WERI-Rb-1 (cell line): ENCODE results near the gene FAM20C.
"Not testable (repeated sequence)": the region's sequence is repeated elsewhere in the genome, so short reads cannot be mapped to it uniquely, and the experiment has no call there.

ENCODE experiments used
- DNase-seq: peaks from one replicate; pipeline ENCODE4 v3.0.0-alpha.2; 2020
- H3K27ac ChIP-seq: fragments of 250-450 bp; sonication (Bioruptor Pico); 2 replicates; pipeline ENCODE4 v1.5.1; 2020; ENCODE audit warnings: mild to moderate bottlenecking, moderate library complexity
- H3K27me3 ChIP-seq: fragments of 250-450 bp; sonication (Bioruptor Pico); 2 replicates; pipeline ENCODE4 v1.5.1; 2021; ENCODE audit warnings: mild to moderate bottlenecking, low read depth, moderate library complexity; ENCODE audit not compliant: insufficient read depth, severe bottlenecking
- H3K36me3 ChIP-seq: fragments of 250-450 bp; sonication (Bioruptor Pico); 2 replicates; pipeline ENCODE4 v1.5.1; 2020; ENCODE audit warnings: mild to moderate bottlenecking, moderate library complexity
- H3K4me3 ChIP-seq: 2 replicates; pipeline ENCODE4 v1.5.1; 2011; ENCODE audit warnings: low read depth, mild to moderate bottlenecking, control low read depth, low read length
- H3K9me3 ChIP-seq: fragments of 250-450 bp; sonication (Bioruptor Pico); 2 replicates; pipeline ENCODE4 v1.5.1; 2021; ENCODE audit warnings: mild to moderate bottlenecking, moderate library complexity; ENCODE audit not compliant: severe bottlenecking
- CTCF ChIP-seq: IDR thresholded peaks from 2 replicates; pipeline ENCODE4 v1.5.1; 2011; ENCODE audit warnings: low read depth, mild to moderate bottlenecking, control low read depth, inconsistent platforms, low read length

FAM20C gene

DNA sequence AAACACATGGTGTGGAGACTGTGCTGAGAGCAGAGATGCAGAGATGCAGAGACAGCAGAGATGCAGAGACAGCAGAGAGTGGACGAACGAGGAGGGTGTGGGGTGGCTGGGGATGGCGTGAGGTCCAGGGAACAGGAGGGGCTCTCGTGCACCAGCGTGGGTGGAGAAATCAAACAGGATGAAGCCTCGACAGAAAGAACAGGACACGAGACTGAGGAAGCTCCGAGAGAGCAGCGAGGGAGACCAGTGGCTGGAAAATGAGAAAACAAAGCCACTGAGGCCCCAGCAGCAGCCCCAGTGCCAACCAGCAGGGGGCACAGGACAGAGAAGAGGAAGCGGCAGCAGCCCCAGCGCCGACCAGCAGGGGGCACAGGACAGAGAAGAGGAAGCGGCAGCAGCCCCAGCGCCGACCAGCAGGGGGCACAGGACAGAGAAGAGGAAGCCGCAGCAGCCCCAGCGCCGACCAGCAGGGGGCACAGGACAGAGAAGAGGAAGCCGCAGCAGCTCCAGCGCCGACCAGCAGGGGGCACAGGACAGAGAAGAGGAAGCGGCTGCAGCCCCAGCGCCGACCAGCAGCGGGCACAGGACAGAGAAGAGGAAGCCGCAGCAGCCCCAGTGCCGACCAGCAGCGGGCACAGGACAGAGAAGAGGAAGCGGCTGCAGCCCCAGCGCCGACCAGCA, 70.4 kb downstream of the FAM20C start:
- peak; percentile 52 for DNase-seq
- 0 out of 2 replicates have a peak, but pooled peaks have one; percentile 11 for TF ChIP-seq CTCF
- H3K4me3 ChIP-seq, H3K27ac ChIP-seq, H3K27me3 ChIP-seq: not testable (repeated sequence)
- Histone ChIP-seq H3K36me3 (peaks cover 24% of the 10 kb centered on the region), H3K9me3 (peaks cover 25% of the 10 kb centered on the region)

DNA sequence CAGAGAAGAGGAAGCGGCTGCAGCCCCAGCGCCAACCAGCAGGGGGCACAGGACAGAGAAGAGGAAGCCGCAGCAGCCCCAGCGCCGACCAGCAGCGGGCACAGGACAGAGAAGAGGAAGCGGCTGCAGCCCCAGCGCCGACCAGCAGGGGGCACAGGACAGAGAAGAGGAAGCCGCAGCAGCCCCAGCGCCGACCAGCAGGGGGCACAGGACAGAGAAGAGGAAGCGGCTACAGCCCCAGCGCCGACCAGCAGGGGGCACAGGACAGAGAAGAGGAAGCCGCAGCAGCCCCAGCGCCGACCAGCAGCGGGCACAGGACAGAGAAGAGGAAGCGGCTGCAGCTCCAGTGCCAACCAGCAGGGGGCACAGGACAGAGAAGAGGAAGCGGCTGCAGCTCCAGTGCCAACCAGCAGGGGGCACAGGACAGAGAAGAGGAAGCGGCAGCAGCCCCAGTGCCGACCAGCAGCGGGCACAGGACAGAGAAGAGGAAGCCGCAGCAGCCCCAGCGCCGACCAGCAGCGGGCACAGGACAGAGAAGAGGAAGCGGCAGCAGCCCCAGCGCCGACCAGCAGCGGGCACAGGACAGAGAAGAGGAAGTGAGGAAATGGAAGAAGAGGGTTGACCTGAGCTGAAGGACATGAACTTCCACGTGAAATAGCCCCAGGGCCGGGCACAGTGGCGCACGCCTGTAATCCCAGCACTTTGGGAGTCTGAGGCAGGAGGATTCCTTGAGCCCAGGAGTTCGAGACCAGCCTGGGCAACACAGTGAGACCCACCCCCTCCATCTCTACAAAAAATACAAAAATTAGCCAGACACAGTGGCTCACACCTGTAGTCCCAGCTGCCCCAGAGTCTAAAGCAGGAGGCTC, 71.3 kb downstream of the FAM20C start:
- H3K9me3 ChIP-seq: peaks cover 25% of the 10 kb centered on the region
- peaks cover 12% of the 10 kb centered on the region for H3K27me3 ChIP-seq
- H3K36me3 ChIP-seq: peaks cover 22% of the 10 kb centered on the region
- H3K27ac ChIP-seq, H3K4me3 ChIP-seq: not testable (repeated sequence)
- peak; percentile 49 for TF ChIP-seq CTCF
- DNase-seq: peak; percentile 55

GRCh38 chr7:264541-265191, 72.3 kb downstream of the FAM20C start:
- H3K4me3 ChIP-seq: no peak overlapping the region
- no peak overlapping the region for H3K27ac ChIP-seq
- H3K36me3 ChIP-seq: peaks cover 15% of the 10 kb centered on the region
- DNase-seq: peak; percentile 5
- peaks cover 12% of the 10 kb centered on the region for H3K27me3 ChIP-seq
- TF ChIP-seq CTCF: no peak
- H3K9me3 ChIP-seq: peaks cover 25% of the 10 kb centered on the region

DNA sequence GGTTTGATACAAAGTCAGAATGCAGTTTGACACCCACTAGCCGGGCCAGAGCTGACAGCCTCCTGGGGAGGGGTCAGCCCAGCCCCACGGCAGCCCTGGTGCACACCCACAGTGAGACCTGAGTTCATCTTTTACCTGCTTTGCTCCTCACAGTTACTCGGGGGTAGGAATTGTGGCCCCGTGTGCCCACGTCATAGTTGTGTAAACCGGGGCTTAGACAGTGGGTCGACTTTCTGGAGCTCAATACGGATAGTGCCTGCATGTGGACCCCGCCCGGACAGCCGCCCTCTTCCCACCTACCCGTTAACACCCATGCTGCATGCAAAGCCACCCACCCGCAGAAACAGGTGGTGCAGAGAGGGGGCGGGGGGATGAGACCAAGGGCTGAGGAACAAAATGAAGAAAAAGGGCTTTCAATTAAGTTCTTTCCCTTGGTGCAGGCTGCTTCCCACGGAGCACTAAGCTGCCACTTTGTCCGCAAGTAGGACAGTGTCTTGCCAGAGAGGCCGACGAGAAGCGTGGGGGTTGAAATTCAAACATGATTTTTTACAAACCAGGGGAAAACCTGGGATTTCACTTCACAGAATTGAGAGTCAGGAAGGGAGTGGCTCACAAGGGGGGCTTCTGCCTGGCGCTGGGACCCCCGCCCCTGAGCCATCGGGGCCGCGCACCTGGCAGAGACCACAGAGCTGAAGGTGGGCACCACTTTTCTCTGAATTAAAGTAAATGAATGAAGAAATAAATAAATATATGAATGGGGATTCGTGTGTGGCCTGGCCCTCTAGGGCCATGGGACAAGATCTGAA, 73.0 kb downstream of the FAM20C start:
- Histone ChIP-seq H3K9me3 (peaks cover 25% of the 10 kb centered on the region), H3K27me3 (peaks cover 12% of the 10 kb centered on the region), H3K27ac (no peak overlapping the region), H3K36me3 (peaks cover 8% of the 10 kb centered on the region), H3K4me3 (no peak overlapping the region)
- DNase-seq: peak; percentile 25
- TF ChIP-seq CTCF: no peak

- H3K27ac ChIP-seq: no peak overlapping the region
- H3K36me3 ChIP-seq: peaks cover 5% of the 10 kb centered on the region; the same call in 1 of the 2 replicates
- TF ChIP-seq CTCF: no peak
- H3K9me3 ChIP-seq: peaks cover 21% of the 10 kb centered on the region
- H3K4me3 ChIP-seq: no peak overlapping the region
- peaks cover 16% of the 10 kb centered on the region for H3K27me3 ChIP-seq
- DNase-seq: peak; percentile 10
Measured at GRCh38 chr7:265998-266850, 73.9 kb downstream of the FAM20C start.
